ENCODE results near the gene THPO. TPM values are rescaled to one million over a fixed set of nuclear protein-coding genes. Genes with fewer than 3 reads are reported as not detected.
A peak's percentile ranks its signal among the peaks of the same experiment; 100 is the strongest.

THPO gene
- polyA plus RNA-seq, 3 donors: not detected

- Mint-ChIP-seq H3K9me3 (peaks cover 0 to 21% (median 6%) of the 10 kb centered on the region in 7 donors), H3K27me3 (ENCODE audit: low read depth in 3 of 3) (peaks cover 74 to 90% (median 82%) of the 10 kb centered on the region in 3 donors), H3K36me3 (peaks cover 0 to 8% of the 10 kb centered on the region in 2 donors), H3K27ac (no peak overlapping the region), H3K4me3 (peak overlapping the region in 1 of 2 donors; percentile 77), H3K4me1 (peaks cover 16% of the 10 kb centered on the region)
- no peak for DNase-seq
- Histone ChIP-seq H3K9me3 (replicated peaks in 1 of 2; ENCODE audit: control insufficient read depth in 1 of 2, insufficient read depth in 1 of 2, low read length in 2 of 2) (peaks cover 0 to 10% of the 10 kb centered on the region in 2 donors), H3K4me3 (replicated peaks in 1 of 3; ENCODE audit: low read depth in 2 of 3, low read length in 3 of 3) (no peak overlapping the region), H3K27me3 (ENCODE audit: control insufficient read depth in 2 of 2, insufficient read depth in 2 of 2, low read length in 2 of 2) (peaks cover 30 to 75% of the 10 kb centered on the region in 2 donors), H4K20me1 (ENCODE audit: insufficient read depth, low read length) (no peaks in the 10 kb centered on the region), H2AFZ (ENCODE audit: insufficient read depth, low read depth, low read length, poor library complexity, severe bottlenecking) (no peak overlapping the region), H3K36me3 (replicated peaks in 1 of 2; ENCODE audit: control insufficient read depth in 1 of 2, insufficient read depth in 2 of 2, low read length in 2 of 2) (no peaks in the 10 kb centered on the region), H3K4me1 (ENCODE audit: control insufficient read depth in 1 of 2, insufficient read depth in 2 of 2, low read length in 2 of 2) (peaks cover 13 to 19% of the 10 kb centered on the region in 2 donors), H3K9ac (ENCODE audit: insufficient read depth, low read length, poor library complexity, severe bottlenecking) (no peak overlapping the region), H3K27ac (ENCODE audit: low read depth in 1 of 2, low read length in 2 of 2) (no peak overlapping the region), H3K79me2 (ENCODE audit: insufficient read depth, low read length) (no peaks in the 10 kb centered on the region), H3K4me2 (replicated peaks; ENCODE audit: extremely low read depth, low read length, poor library complexity, severe bottlenecking) (no peak overlapping the region)
- intact Hi-C loops (cut with micrococcal nuclease): loop anchor here (10.0 kb wide), 2 partner anchors 396 to 416 kb away; no protein-coding TSS in a partner anchor
- TF ChIP-seq CTCF (IDR thresholded peaks at IDR 0.05): no peak
- WGBS (ENCODE audit: insufficient coverage): 92% methylated on average over 8 of the region's 10 CpGs
Observed at GRCh38 chr3:184378651-184379357, 797 bp upstream of the THPO start.

- no peak for DNase-seq
- Histone ChIP-seq H3K27me3 (ENCODE audit: control insufficient read depth in 2 of 2, insufficient read depth in 2 of 2, low read length in 2 of 2) (peaks cover 30 to 63% of the 10 kb centered on the region in 2 donors), H2AFZ (ENCODE audit: insufficient read depth, low read depth, low read length, poor library complexity, severe bottlenecking) (no peak overlapping the region), H3K9ac (ENCODE audit: insufficient read depth, low read length, poor library complexity, severe bottlenecking) (no peak overlapping the region), H4K20me1 (ENCODE audit: insufficient read depth, low read length) (no peaks in the 10 kb centered on the region), H3K27ac (ENCODE audit: low read depth in 1 of 2, low read length in 2 of 2) (no peak overlapping the region), H3K79me2 (ENCODE audit: insufficient read depth, low read length) (no peaks in the 10 kb centered on the region), H3K4me3 (replicated peaks in 1 of 3; ENCODE audit: low read depth in 2 of 3, low read length in 3 of 3) (no peak overlapping the region), H3K4me1 (ENCODE audit: control insufficient read depth in 1 of 2, insufficient read depth in 2 of 2, low read length in 2 of 2) (peaks cover 13 to 19% of the 10 kb centered on the region in 2 donors), H3K9me3 (replicated peaks in 1 of 2; ENCODE audit: control insufficient read depth in 1 of 2, insufficient read depth in 1 of 2, low read length in 2 of 2) (peaks cover 0 to 10% of the 10 kb centered on the region in 2 donors), H3K4me2 (replicated peaks; ENCODE audit: extremely low read depth, low read length, poor library complexity, severe bottlenecking) (no peak overlapping the region), H3K36me3 (replicated peaks in 1 of 2; ENCODE audit: control insufficient read depth in 1 of 2, insufficient read depth in 2 of 2, low read length in 2 of 2) (no peaks in the 10 kb centered on the region)
- Mint-ChIP-seq H3K27ac (peak overlapping the region in 1 of 7 donors; percentile 62), H3K9me3 (peaks cover 0 to 16% (median 6%) of the 10 kb centered on the region in 7 donors), H3K4me1 (peaks cover 16% of the 10 kb centered on the region), H3K4me3 (peak overlapping the region in 1 of 2 donors; percentile 48), H3K27me3 (ENCODE audit: low read depth in 3 of 3) (peaks cover 61 to 90% (median 75%) of the 10 kb centered on the region in 3 donors), H3K36me3 (peaks cover 0 to 8% of the 10 kb centered on the region in 2 donors)
- TF ChIP-seq CTCF (IDR thresholded peaks at IDR 0.05): no peak
- intact Hi-C loops (cut with micrococcal nuclease): loop anchor here (10.0 kb wide), 2 partner anchors 397 to 417 kb away; no protein-coding TSS in a partner anchor
- 51% methylated on average over 3 of the region's 5 CpGs for WGBS (ENCODE audit: insufficient coverage)
Observed at GRCh38 chr3:184377374-184377773, 633 bp downstream of the THPO start.
